Femur (tissue), 1 donor: ENCODE data around the gene HRH2.
"Not testable (repeated sequence)": the region's sequence is repeated elsewhere in the genome, so short reads cannot be mapped to it uniquely, and the experiment has no call there.

ENCODE experiments used
- DNase-seq: peaks from one replicate; pipeline ENCODE4 v3.0.0-alpha.2; 2017

HRH2 gene

DNA sequence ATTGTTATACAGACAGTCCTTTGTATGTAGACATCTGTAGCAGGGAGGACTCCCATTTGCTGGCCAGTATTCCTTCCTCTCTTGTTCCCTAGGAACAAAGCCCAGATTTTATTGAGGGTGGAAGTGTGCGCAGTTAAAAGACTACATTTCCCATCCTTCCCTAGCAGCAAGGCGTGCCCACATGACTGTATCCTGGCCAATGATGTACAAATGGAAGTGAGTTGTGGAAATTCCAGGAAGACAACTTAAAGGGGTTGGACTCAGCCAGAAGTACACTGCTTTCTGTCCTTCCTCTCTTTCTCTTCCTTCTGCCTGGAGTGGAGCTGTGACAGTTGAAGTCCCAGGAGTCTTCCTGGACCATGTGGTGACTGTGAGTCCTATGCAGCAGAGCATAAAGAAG, 89.0 kb downstream of the HRH2 start:
- DNase-seq: no peak

DNA sequence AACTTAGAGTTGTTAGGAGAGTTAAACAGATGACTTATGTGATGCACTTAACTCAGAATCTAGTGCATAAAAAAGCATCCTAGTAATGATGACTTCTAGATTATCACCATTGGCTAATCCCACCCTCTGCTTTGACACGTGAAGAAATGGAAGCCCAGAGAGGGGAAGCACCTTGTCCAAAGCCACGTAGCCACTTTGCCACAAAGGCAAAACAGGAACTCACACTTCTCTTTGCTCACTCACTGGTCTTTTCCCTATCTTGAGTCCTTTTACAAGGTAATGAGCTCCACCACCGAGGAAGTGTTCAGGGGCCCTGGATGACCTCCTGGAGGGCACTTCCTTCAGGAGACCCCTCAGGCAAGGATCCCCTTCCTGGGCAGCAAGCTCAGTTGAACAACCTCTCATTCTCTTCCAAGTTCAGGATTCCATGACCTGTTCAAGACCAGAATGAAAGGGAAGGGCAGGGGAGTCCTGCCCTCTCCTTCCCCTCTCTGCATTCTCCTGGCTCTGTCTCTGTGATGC, 89.7 kb downstream of the HRH2 start:
- DNase-seq: no peak

DNA sequence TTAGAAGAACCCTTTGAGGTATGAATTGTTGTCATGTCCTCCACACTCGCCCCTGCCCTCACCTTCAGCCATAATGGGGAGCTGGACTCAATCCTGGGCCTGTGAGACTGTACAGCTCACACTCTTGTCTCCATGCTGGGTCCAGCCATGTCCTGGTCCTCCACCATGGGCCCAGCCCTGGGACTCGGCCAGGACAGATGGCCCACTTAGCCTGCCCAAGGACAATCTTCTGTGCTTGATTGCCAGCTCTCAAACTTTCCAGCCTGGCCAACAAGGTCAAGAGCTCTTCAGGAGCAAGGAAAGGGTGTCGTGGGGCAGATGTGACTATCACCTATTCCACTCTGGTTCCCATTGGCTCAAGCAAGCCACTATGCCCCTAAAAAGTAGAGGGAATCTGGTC, 90.8 kb downstream of the HRH2 start:
- DNase-seq: no peak

DNA sequence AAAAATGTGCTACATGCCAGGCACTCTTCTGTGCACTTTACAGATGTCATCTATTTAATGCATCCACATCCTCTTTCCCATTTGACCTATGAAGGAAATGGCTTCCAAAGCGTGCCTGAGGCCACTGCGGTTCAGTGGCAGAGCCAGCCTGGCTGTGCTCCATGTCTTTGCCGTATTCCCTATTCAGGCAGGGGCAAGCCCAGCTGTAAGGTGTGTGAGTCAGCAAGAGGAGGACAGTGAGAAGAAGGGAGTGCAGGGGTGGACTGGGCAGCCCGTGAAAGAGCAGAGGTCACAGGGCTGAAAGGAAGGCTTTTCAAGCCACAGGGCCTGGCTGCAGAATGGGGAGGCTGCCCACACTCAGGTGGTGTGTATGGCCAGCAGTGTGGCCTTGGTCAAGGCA, 91.7 kb downstream of the HRH2 start:
- DNase-seq: no peak

DNA sequence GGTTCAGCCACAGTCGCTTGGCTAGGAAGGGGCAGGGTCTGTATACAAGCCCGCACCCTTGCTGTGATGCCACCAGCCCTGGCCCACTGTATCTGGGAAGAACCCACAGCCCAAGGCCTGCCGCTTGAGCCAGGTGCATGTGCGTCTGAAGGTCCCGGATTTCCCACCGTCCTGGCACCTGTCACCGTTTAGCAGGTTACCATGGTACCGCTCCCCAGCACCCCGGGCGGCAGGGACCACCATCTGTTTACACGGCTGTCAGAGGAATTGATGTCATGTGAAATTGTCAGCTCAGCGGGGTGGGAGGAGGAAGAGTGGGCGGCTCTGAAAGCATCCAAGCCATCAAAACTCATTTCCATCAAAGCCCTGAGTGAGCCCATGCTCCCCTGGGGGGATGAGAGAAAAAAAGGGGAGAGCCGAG, 92.7 kb downstream of the HRH2 start:
- DNase-seq: no peak

DNA sequence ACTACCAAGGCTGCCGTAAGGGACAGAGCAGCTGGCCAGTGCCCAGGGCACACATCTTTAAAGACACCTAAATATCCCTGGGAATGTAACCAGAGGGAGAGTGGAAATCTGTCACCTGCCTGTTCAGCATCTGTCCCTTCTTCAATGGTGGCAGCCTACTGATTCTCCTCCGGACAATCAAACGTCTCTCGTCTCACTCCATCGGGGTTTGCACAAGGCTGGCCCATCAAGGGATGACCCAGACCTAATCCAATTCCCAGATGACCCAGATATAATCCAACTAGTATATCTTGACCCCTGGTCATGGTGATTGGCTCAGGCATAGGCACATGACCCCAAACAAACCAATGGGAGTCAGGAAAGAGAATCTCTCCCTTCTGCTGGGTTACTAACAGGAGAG, 93.5 kb downstream of the HRH2 start:
- no peak for DNase-seq

DNA sequence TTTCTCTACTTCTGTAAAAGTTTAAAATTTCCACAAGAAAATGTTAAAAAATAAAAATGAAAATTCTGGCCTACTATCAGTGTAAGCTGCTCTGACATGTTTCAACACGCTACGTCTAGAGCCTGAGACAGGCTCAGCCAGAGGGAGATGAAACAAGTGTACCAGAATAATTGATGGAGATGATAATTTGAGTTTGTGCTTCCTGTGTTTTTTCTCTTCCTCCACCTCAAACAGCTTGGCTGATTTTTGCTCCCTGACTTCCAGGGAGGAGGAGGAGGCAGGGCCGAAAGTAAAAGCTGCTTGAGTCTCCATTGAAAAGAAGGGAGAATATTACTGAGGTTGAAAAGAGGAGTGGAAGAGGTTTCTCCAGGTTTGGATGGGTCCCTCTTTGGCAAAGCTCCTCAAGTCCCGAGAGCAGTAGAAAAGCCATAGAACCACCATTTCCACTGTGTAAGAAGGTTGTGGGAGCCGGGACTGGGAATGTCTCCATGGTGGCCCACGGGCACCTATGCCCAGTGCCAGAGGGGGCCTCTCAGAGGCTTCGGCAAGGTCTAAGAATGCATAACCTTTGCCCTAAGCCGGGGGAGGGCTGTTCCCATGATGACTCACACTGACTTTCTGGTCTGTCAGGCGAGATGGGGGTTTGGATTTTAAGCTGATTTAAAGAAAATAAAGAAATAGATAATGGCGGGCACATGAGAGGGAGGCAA, 95.1 kb downstream of the HRH2 start:
- DNase-seq: no peak

DNA sequence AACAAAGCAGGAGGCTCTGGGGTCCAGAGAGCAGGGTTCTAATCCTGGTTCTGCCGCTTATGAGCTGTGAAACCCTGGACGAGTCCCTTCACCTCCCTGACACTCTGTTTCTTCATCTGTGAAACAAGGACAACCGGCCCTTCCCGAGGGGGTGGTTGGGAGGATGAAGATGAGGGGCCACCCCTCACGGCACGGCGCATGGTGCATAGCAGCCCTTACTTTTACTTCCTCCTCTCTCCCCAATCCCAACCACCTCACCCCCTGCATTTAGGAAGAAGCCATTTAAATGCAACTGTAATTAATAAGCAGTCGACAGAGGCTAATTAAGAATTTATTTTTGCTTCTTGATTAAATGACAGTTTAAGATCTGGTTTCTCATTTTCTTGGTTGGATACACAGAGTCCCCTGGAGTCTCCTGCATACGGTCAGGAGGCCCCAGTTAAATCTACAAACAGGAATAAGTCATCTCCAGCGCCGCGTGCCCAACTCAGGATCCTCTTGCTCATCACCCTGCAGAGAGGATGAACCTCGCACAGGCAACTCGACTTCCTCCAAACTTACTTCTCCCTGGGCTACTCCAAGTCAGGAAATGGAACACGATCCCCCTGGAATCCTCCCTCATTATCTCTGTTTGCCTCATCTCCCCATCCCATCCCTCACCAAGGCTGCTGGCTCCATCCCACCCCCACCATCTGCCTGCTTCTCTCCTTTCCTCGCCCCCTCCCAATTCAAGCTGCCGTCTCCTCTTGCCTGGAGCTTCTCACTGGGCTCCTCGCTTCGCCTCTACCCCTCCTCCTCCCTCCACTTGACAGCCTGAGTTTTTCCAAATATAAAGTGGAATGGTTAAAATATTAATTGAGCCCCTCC, 95.9 kb downstream of the HRH2 start:
- no peak for DNase-seq

DNA sequence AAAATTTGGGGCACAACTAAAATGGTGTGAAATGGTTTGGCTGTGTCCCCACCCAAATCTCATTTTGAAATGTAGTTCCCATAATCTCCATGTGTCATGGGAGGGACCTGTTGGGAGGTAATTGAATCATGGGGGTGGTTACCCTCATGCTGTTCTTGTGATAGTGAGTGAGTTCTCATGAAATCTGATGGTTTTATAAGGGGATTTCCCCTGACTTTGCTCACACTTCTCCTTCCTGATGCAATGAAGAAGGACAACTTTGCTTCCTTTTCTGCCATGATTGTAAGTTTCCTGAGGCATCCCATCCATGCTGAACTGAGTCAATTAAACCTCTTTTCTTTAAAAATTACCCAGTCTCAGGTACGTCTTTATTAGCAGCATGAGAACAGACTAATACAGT, 102.1 kb downstream of the HRH2 start:
- not testable (repeated sequence) for DNase-seq
